Measurements from ENCODE around the gene SETD7.
A peak's percentile ranks its signal among the peaks of the same experiment; 100 is the strongest.

SETD7 gene

DNA sequence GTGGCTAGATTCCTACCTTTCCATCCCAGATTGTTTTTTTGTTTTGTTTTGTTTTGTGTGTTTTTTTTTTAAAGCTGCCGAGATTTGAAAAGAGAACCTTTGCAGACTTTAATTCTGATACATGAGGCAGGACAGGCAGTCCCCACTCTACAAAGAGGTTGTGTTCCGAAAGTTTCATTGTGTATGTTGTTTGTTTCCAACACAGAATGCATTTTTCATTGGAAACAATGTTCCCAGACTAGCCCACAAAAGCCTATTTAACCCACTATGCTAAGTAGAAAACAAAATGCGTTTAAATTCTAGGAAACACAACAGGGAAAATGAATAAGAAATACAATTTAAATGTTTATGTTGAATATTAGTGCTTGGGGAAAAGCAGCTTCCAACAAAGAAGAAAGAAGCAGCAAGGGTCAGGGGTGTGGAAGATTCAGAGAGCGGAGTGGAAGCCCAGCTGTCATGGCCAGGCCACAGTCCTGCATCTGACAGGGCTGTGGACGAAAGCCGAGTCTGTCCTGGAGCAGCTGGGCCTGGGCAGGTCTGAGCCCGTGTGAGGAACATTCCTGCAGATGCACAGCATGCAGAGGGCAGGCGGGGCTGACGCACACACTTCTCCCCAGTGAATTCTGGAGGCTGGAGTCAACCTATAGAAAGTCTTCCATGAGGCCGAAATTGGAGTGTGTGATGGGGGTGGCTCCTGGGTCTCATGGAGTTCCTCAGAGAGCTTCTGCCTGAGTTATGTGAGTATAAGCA, 12.4 kb upstream of the SETD7 start:
- no peak for DNase-seq

- no peak for DNase-seq
These were observed 11.3 kb upstream of the SETD7 start for GRCh38 chr4:139567159-139567870.

- DNase-seq: no peak
These were observed 8.5 kb upstream of the SETD7 start for GRCh38 chr4:139564502-139564901.

GRCh38 chr4:139563515-139563914, 7.5 kb upstream of the SETD7 start:
- DNase-seq: no peak

GRCh38 chr4:139562839-139563238, 6.8 kb upstream of the SETD7 start:
- no peak for DNase-seq

DNA sequence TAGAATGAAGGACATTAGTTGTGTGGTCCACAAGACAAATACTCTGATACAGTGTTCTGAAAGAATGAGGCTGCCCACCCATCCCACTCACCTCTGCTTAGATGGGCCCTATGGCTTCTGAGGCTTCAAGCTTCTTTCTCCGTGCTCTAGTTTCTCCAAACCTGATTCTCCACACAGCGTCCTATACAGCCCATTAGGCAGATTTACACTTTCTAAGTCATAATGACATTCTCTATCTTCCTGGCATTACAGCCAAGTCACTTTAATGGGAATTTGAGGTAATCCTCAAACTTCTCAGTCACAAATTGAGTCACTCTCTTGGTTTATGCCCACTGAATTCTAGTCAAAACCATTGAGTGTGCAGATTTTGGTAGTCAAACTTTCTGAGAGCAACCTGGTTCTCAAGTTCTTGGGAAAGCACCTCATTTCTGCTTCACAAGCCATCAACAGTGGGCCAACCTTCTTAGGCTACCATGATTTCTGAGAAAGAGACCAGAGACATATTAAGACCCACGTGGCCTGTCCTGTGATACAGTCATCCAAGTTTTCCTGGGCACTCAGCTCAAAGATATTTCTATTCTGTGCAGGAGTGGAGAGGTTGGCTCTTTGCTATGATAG, 6.2 kb upstream of the SETD7 start:
- DNase-seq: no peak

DNA sequence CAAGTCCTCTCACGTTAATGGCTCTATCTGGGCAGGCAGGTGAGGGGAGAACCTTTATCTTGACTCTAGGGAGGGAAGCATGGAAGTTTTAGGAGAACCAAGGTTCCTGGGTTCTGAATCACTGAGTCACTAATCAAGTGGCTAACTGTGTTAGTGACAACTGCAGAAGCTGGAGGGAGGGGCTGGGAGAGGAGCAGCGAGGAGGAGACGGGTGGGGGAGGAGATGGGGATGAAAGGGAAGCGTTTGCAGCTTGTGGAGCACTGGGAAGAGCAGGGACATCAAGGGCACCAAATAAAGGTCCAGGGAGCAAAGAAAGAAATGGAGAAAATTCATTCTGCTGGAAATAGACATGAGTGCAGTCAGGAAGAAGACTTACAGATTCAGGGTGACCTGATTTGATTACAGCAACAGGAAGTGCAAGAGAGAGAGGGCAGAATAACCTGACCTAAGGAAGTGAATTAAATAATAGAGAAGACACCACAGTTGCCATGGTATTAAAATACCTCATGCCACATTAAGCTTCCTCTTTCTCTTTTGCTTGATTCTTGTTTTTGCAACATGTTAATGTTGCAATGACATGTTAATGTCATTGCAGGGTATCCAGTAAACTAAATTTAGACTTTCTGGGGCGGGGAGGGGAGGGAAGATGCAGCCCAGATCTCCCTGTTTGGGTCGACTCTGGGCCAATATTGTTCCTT, 4.5 kb upstream of the SETD7 start:
- peak; percentile 96 to 99 for DNase-seq

DNA sequence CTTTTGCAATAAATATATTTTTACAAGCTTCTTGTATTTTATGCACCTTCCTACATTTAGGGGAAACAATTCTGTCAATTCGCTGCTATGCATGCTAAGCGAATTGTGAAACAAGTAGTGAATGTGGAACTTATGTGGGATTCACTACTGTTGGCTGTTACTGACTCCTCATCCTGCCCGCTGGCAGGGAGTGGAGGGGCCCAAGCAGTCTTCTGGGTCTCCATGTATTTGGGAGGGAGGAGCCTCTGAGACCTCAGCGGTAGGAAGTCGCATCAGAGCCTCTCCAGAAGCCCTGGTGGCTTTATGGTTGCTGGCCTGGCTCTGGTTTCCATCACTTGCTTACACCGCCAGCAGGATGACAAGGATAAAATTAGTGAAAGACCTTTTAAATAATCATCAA, 3.7 kb upstream of the SETD7 start:
- no peak for DNase-seq

GRCh38 chr4:139559089-139559479, 3.1 kb upstream of the SETD7 start:
- no peak for DNase-seq

GRCh38 chr4:139558235-139559088, 2.4 kb upstream of the SETD7 start:
- no peak for DNase-seq

DNA sequence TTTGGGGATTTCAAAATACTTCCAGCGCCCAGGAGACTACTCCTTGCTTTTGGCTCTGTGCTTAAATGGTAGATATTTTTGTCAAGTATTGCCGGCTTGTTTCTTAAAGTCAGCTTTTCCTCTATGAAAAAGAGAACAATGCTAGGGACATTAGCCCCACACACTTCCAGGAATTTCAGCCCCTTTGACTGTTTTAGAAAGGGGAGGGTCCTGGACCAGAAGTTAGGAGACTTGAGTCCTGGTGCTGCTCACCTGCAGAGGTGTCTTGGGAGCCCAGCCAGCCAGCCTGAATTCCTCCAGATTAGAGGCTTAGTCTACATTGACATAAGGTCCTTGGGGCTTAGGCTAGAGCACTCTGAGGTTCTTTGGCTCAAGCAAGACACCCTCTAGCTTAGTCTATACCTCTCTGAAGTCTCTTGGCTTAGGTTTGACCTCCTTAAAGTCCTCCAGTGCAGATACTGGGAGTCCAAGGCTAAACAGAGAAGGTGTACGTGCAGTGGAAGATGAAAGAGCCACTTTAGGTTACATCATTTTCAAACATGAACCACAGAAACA, 1.6 kb upstream of the SETD7 start:
- no peak for DNase-seq

DNA sequence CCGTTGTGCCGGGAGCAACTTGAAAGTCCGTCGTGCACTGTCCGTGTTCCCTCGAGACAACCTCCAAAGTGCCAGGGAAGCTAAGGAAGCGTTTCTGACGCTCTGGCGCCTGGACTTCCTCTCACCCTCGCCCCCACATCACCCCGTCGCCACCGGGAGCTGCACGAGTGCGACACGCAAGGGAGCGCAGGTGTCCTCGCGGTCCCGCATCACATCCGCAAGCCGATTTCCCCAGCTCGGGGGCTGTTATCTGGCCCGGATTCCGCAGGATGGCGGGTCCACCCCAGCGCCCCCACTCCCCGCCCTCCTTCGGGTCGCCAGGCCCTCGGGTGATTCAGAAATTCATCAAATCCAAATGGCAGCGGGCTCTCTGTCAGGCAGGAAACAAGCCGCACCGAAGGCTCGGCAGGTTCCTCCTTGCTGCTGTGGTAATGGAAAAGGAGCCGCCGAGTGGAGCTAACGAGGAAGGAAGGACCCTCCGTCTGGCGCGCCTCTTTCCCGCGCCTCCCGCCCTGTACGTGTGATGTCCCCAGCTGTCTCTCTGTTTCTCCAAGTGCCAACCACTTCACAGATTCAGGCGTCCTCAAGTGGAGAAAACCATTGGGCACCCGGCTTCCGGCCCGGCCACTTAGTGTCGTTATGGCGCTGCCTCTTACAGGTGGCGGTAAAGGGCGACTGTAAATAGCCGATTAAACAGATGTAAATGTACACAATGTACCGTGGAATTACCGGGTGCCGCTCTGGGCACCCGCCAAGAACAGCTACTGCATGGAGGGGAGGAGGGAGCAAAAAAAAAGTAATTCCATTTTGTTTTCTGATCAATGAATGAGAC, 921 bp upstream of the SETD7 start:
- DNase-seq: peak; percentile 21 to 43

DNA sequence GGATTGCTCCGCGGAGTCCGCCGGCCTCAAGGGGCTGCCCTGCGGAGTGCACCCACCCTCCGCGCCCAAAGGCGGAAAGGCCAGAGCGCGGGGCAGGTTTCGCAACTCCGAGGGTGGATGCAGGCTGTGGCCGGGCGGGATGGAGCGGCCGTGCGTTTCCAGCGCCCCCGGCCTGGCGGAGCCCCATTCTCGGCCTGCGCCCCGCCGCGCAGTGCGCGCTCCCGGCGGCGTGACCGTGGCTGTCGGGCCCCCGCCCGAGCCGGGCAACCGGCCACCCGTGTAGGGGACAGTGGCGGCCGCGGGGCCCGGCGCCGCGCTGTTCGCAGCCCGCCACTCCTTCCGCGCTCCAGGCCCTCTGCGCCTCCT, 331 bp downstream of the SETD7 start:
- no peak for DNase-seq

DNA sequence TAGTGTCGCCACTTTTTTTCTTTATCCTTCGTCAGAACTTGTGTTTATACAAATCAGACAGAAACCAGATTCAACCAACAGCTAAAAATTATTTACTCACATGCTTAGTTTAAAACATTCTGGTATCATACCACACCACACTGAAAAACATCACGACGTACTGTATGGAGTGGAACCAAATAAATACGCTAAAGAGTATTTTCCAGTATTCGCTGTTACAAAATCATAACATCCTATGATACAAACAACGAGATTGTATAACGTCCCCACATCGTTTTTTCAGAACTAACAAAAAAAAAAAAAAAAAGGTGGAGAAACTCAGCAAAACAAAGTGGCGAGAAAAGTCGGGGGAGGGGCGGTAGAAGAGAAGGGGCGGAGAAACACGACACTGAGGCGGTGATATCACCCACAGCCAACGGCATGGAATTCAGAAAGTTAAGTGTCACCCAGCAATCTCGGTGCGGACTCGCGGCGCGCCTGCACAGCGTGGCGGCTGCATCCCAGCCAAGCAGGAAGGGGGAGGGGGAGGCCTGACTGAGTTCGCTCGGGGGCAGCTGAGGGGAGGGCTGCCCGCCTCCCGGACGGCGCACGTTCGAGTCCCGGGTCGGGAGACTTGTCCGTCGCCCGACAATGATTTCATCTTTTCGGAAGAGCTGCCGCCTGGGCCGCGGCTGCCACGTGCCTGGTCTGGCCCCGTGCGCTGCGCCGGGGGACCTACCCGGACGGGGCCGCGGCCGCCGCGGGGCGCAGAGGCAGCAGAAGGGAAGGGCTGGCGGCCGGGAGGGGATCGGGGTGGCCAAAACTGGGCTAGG, 920 bp downstream of the SETD7 start:
- no peak for DNase-seq

- DNase-seq: no peak
These were observed 1.5 kb downstream of the SETD7 start for GRCh38 chr4:139554642-139554892.

DNA sequence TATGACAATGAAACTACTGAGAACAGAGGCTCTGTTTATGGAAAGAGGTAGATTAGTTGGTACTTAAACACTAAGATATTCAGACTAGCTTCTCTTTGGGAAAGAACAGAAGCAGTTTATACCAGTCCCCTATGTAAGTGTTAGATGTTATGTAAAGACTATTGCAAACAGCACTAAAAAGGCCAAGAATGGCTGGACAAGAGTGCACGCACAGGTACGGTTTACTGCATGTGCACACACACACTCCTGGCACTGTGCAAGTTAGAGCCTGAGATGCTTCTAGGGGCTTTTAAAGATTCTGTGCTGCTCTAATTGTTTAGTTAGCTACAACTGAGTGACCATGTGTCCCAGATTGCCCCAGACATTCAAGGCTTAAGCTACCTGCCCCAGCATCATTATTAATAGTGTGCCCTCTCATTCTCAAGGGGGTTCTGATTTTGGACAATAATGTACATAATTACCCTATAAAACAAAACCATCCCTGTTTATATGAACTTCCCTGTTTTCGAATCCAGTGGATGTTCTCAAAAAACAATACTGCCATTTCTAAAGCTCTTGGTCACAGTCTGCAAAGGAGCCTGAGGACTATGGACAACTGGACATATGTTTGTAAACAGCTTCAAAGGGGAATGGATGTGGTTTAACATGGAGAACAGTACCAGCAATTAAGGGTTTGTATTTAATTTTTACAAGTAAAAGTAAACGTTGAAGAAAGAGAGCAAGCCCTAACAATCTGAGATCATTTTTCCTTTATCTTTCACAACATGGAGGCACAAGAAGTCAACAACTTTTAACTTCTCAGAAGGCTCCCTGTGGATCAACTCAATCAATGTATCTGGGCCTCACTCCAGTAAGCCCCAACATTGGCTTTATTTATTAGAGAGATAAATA, 2.0 kb downstream of the SETD7 start:
- no peak for DNase-seq

DNA sequence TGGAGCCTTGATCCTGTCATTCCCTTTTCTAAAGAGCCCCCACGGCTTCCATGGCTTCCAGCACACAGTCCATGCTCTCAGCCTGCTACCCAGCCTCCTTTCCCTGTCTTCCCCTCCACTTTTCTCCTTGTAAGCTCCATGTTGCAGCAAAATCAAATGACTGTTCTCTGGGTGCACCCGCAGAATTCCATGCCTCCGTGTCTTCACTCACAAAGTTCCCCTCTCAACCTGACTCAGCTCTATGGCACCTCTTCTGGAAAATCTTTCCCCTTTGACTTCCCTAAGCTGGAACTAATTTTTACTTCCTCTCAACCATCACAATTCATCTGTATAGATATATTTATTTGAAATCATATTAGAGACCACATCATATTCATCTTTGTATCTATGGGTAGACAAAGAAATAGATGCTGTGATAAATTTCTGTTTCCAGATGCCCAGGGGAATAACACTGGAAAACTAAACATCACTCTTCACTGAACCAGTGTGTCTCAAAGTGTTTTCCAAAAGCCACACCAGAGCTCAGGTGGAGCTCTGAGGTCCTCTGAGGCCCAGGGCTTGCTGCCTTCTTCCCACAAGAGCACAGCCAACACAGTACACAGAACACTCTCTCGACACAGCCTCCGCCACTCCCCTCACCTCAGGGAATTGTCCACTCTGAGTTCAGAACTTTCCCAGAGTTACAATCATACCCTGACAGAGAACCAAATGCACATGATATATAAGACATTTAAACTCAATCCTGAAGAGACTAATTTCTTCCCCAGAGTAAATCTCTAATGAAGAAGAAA, 3.3 kb downstream of the SETD7 start:
- no peak for DNase-seq

DNA sequence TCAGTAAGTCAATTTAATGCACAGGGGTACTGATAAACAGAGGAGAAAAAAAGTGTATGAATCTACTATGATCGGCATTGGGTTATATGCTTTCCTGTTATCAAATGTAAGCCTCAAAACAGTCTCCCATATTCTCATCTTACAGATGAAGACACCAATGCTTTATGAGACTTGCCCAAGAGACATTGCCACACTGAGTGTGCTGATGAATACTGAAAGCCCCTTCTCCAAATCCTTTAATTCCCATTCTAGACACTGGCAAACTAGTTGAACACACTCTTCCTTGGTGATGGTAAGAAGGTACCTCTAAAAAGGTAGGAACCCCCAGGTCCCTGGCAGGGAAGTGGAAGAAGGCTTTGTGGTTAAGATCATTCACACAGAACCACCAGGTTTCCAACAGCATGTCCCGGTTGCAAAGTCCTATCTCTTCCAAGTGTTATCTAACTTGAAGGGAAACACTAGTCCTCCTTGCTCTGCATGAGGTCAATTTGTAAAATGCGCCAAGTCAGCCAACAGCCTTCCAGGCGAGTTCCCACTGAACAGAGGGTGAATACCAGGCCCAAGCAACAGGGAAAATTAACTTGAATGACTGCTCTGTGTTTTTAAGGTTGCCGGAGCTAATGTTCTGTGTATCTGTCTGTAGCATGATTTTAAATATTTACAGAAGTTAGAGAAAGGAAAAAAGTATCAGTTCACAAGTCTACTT, 5.1 kb downstream of the SETD7 start:
- no peak for DNase-seq

Measured in AML-193 (cell line).